Loucy (cell line): Measurements from ENCODE around the gene MISP.

ENCODE experiments used
- CTCF ChIP-seq: fragments of 200-600 bp; sonication (generic); conservative IDR thresholded peaks from 2 replicates; pipeline ENCODE4 v1.5.1; 2014; ENCODE audit warnings: mild to moderate bottlenecking, antibody characterized with exemption, low read length
- EZH2phosphoT487 ChIP-seq: fragments of 200-600 bp; IDR thresholded peaks from 2 replicates; pipeline ENCODE4 v1.6.1; 2018; ENCODE audit warnings: antibody characterized with exemption, mild to moderate bottlenecking, moderate library complexity, borderline replicate concordance

GRCh38 chr19:793806-794205 lies 42.9 kb downstream of the MISP start:
- TF ChIP-seq CTCF (no peak), EZH2phosphoT487 (no peak)
